ENCODE measurements around the gene RNGTT. TPM values are rescaled to one million over a fixed set of nuclear protein-coding genes. Genes with fewer than 3 reads are reported as not detected.

RNGTT gene
- total and polyA plus RNA-seq, 2 donors, result 11.2 to 23.2 TPM

DNA sequence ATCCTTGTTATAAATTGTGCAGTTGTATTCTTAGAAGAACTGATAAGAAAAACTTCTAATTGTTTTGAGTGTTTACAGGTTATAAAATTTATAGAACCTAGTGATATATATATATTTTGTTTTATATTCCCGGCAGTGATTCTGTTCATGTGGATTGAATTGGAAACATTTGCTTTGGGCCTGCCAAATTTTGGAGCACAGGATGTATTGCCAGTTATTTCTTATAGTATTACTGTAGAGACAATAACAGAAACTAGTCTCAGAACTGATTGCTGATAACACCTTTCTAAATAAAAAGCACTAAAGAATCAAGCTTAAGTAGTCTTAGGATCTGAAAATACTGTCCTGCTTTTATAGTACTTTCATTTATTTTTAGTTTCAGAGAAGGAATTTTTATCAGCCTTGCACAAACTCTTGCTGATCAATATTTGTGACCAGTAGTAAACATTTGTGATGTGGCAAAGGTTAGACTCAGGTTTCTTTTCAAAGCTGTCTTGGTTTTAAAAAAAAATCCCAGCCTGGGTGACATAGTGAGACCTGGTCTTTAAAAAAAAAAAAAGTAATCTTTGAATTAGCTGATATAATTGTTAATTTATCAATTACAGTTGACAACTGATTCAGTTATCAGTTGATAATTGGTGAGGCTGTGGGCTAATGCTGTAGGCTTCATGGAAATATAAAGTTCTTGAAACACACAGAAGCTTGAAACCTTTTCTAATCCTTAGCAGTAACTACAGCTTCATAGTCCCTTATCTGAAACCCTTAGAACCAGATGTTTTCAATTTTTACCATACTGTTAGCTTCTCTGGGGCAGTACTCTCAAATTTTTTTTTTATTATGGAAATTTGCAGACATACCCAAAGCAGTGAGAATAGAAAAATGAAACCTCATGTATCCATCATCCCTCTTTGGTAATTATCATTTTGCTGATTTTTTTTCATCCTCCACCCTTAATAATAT is 42.4 kb downstream of the RNGTT start:
- DNase-seq (ENCODE audit: low read depth in 6 of 9, low spot score in 9 of 9), result no peak
- Histone ChIP-seq H3K9me3 (ENCODE audit: control insufficient read depth in 2 of 2, insufficient read depth in 1 of 2, low read length in 1 of 2) (no peaks in the 10 kb centered on the region), H3K27me3 (ENCODE audit: control insufficient read depth in 2 of 2, insufficient read depth in 1 of 2, low read length in 1 of 2) (no peaks in the 10 kb centered on the region), H3K27ac (ENCODE audit: low read depth in 1 of 2, low read length in 1 of 2) (no peak overlapping the region), H3K4me1 (ENCODE audit: control insufficient read depth in 2 of 2, insufficient read depth in 2 of 2, low read length in 2 of 2) (no peaks in the 10 kb centered on the region), H3K4me3 (ENCODE audit: low read length in 2 of 2) (no peak overlapping the region), H3K36me3 (ENCODE audit: control insufficient read depth in 2 of 2, insufficient read depth in 2 of 2, low read length in 1 of 2) (peaks cover 0 to 13% of the 10 kb centered on the region in 2 donors)
- WGBS, result 98% methylated on average over 1 of the region's 1 CpG

DNA sequence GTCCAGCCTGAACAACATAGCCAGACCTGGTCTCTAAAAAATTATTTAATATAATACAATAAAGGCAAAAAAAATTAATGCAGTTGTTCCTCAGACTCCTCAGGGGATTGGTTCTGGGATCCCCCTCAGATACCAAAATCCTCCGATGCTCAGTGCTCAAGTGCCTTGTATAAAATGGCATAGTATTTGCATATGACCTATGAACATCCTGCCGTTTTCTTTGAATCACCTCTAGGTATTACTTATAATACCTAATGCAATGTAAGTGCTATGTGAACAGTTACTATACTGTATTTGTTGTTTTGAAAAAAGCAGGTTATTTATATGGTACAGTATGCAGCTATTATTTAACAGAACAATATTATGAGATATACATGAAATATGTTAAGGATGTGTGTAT is 43.3 kb downstream of the RNGTT start:
- WGBS, result 96% methylated on average over 2 of the region's 2 CpGs

DNA sequence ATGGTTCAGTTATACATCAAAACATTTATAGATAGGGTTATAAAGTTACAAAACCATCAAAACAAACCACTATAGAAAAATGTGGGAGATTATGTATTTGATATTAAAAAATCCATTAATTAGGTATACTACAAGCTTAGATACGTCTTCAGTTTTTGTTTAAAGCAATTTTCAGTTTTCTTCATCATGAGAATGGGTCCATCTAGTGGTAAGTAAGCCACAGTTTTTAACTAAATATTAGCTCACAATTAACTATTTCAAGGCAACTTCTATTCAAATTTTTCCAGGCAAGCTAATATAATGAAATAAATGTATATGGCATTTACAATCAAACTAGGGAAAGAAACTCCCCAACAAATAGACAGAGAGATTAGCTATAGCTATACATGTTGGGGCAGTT is 44.4 kb downstream of the RNGTT start:
- H3K27ac ChIP-seq (ENCODE audit: low read depth in 1 of 2, low read length in 1 of 2), result no peak overlapping the region
- H3K36me3 ChIP-seq (ENCODE audit: control insufficient read depth in 2 of 2, insufficient read depth in 2 of 2, low read length in 1 of 2), result peaks cover 0 to 8% of the 10 kb centered on the region in 2 donors
- H3K4me3 ChIP-seq (ENCODE audit: low read length in 2 of 2), result no peak overlapping the region
- no peak for DNase-seq (ENCODE audit: low read depth in 6 of 9, low spot score in 9 of 9)
- 88% methylated on average over 1 of the region's 1 CpG for WGBS
- no peaks in the 10 kb centered on the region for H3K4me1 ChIP-seq (ENCODE audit: control insufficient read depth in 2 of 2, insufficient read depth in 2 of 2, low read length in 2 of 2)
- H3K9me3 ChIP-seq (ENCODE audit: control insufficient read depth in 2 of 2, insufficient read depth in 1 of 2, low read length in 1 of 2), result no peaks in the 10 kb centered on the region
- H3K27me3 ChIP-seq (ENCODE audit: control insufficient read depth in 2 of 2, insufficient read depth in 1 of 2, low read length in 1 of 2), result no peaks in the 10 kb centered on the region

More for the DNA sequence above, 43.3 kb downstream of the RNGTT start:
- Histone ChIP-seq H3K4me3 (ENCODE audit: low read length in 2 of 2) (no peak overlapping the region), H3K9me3 (ENCODE audit: control insufficient read depth in 2 of 2, insufficient read depth in 1 of 2, low read length in 1 of 2) (no peaks in the 10 kb centered on the region), H3K27ac (ENCODE audit: low read depth in 1 of 2, low read length in 1 of 2) (no peak overlapping the region), H3K4me1 (ENCODE audit: control insufficient read depth in 2 of 2, insufficient read depth in 2 of 2, low read length in 2 of 2) (no peaks in the 10 kb centered on the region), H3K27me3 (ENCODE audit: control insufficient read depth in 2 of 2, insufficient read depth in 1 of 2, low read length in 1 of 2) (no peaks in the 10 kb centered on the region), H3K36me3 (ENCODE audit: control insufficient read depth in 2 of 2, insufficient read depth in 2 of 2, low read length in 1 of 2) (peaks cover 0 to 8% of the 10 kb centered on the region in 2 donors)
- DNase-seq (ENCODE audit: low read depth in 6 of 9, low spot score in 9 of 9), result no peak

DNA sequence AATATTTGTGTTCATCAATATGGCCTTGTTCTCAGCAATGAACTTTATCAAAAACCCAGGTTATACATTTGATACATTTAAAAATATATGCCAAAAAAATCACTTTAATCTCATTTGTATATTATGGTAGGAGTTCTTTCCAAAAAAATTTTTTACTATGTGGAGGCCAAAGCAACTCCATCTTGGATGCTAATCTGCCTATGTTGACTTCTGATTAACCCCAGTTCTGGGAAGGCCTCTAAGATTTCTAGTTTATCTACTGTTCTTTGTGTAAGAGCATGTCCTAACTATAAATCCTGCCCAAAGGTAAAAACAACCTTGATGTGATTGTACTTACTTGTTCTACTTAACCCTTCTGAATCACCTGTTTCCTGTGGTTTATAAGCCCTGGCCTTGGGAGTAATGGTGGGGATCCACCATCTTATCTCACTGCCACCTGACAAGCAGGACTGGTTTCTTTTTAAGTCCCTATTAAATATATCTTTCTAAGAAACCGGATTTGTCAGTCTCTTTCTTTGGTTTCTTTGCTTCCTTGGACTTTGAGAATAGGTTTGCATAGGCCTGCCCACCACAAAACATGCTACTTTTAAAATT is 46.7 kb downstream of the RNGTT start:
- H3K4me3 ChIP-seq (ENCODE audit: low read length in 2 of 2), result no peak overlapping the region
- H3K9me3 ChIP-seq (ENCODE audit: control insufficient read depth in 2 of 2, insufficient read depth in 1 of 2, low read length in 1 of 2), result no peaks in the 10 kb centered on the region
- H3K27ac ChIP-seq (ENCODE audit: low read depth in 1 of 2, low read length in 1 of 2), result no peak overlapping the region
- H3K4me1 ChIP-seq (ENCODE audit: control insufficient read depth in 2 of 2, insufficient read depth in 2 of 2, low read length in 2 of 2), result no peaks in the 10 kb centered on the region
- WGBS, result 3% methylated on average over 1 of the region's 1 CpG
- no peaks in the 10 kb centered on the region for H3K27me3 ChIP-seq (ENCODE audit: control insufficient read depth in 2 of 2, insufficient read depth in 1 of 2, low read length in 1 of 2)
- peak in 1 of 9 donors; percentile 15 for DNase-seq (ENCODE audit: low read depth in 6 of 9, low spot score in 9 of 9)
- no peaks in the 10 kb centered on the region for H3K36me3 ChIP-seq (ENCODE audit: control insufficient read depth in 2 of 2, insufficient read depth in 2 of 2, low read length in 1 of 2)

DNA sequence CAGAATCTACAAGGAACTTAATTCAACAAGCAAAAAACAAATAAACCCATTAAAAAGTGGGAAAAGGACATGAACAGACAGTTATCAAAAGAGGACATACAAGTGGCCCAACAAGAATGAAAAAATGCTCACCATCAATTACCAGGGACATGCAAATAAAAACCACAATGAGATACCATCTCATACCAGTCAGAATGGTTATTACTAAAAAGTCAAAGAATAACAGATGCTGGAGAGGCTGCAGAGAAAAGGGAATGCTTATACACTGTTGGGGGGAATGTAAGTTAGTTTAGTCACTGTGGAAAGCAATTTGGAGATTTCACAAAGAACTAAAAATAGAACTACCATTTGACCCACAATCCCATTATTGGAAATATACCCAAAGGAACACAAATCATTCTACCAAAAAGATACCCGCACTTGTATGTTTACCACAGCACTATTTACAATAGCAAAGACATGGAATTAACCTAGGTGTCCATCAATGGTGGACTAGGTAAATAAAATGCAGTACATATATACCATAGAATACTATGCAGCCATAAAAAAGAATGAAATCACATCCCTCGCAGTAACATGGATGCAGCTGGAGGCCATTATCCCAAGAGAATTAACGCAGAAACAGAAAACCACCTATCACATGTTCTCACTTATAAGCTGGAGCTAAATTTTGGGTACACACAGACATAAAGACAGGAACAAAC is 48.4 kb downstream of the RNGTT start:
- Histone ChIP-seq H3K36me3 (ENCODE audit: control insufficient read depth in 2 of 2, insufficient read depth in 2 of 2, low read length in 1 of 2) (no peaks in the 10 kb centered on the region), H3K27ac (ENCODE audit: low read depth in 1 of 2, low read length in 1 of 2) (no peak overlapping the region), H3K27me3 (ENCODE audit: control insufficient read depth in 2 of 2, insufficient read depth in 1 of 2, low read length in 1 of 2) (no peaks in the 10 kb centered on the region), H3K4me3 (ENCODE audit: low read length in 2 of 2) (no peak overlapping the region), H3K4me1 (ENCODE audit: control insufficient read depth in 2 of 2, insufficient read depth in 2 of 2, low read length in 2 of 2) (no peaks in the 10 kb centered on the region), H3K9me3 (ENCODE audit: control insufficient read depth in 2 of 2, insufficient read depth in 1 of 2, low read length in 1 of 2) (no peaks in the 10 kb centered on the region)
- no peak for DNase-seq (ENCODE audit: low read depth in 6 of 9, low spot score in 9 of 9)
- 99% methylated on average over 3 of the region's 3 CpGs for WGBS

DNA sequence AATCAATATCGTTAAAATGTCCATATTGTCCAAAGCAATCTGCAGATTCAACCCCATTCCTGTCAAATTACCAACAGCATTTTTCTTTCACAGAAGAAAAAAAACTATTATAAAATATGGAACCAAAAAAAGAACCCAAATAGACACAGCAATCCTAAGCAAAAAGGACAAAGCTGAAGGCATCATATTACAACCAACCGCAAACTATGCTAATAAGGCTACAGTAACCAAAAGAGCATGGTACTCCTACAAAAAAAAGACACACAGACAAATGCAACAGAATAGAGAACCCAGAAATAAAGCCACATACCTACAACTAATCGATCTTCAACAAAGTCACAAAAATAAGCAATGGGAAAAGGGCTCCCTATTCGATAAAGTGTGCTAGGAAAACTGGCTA is 49.2 kb downstream of the RNGTT start:
- Histone ChIP-seq H3K9me3 (ENCODE audit: control insufficient read depth in 2 of 2, insufficient read depth in 1 of 2, low read length in 1 of 2) (no peaks in the 10 kb centered on the region), H3K27ac (ENCODE audit: low read depth in 1 of 2, low read length in 1 of 2) (no peak overlapping the region), H3K36me3 (ENCODE audit: control insufficient read depth in 2 of 2, insufficient read depth in 2 of 2, low read length in 1 of 2) (no peaks in the 10 kb centered on the region), H3K4me1 (ENCODE audit: control insufficient read depth in 2 of 2, insufficient read depth in 2 of 2, low read length in 2 of 2) (peaks cover 0 to 1% of the 10 kb centered on the region in 2 donors), H3K27me3 (ENCODE audit: control insufficient read depth in 2 of 2, insufficient read depth in 1 of 2, low read length in 1 of 2) (no peaks in the 10 kb centered on the region), H3K4me3 (ENCODE audit: low read length in 2 of 2) (no peak overlapping the region)
- WGBS, result 97% methylated on average over 4 of the region's 4 CpGs
- no peak for DNase-seq (ENCODE audit: low read depth in 6 of 9, low spot score in 9 of 9)

DNA sequence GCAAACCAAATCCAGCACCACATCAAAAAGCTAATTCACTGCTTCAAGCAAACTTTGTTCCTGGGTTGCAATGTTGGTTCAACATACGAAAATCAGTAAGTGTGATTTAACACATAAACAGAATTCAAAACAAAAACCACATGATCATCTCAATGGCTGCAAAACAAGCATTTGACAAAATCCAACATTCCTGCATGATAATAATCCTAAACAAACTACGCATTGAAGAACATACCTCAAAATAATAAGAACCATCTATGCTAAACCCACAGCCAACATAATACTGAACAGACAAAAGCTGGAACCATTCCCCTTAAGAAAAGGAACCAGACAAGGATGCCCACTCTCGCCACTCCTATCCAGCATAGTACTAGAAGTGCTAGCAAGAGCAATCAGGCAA is 49.9 kb downstream of the RNGTT start:
- Histone ChIP-seq H3K36me3 (ENCODE audit: control insufficient read depth in 2 of 2, insufficient read depth in 2 of 2, low read length in 1 of 2) (no peaks in the 10 kb centered on the region), H3K4me1 (ENCODE audit: control insufficient read depth in 2 of 2, insufficient read depth in 2 of 2, low read length in 2 of 2) (peaks cover 0 to 2% of the 10 kb centered on the region in 2 donors), H3K27me3 (ENCODE audit: control insufficient read depth in 2 of 2, insufficient read depth in 1 of 2, low read length in 1 of 2) (no peaks in the 10 kb centered on the region), H3K9me3 (ENCODE audit: control insufficient read depth in 2 of 2, insufficient read depth in 1 of 2, low read length in 1 of 2) (no peaks in the 10 kb centered on the region), H3K4me3 (ENCODE audit: low read length in 2 of 2) (no peak overlapping the region), H3K27ac (ENCODE audit: low read depth in 1 of 2, low read length in 1 of 2) (no peak overlapping the region)
- 89% methylated on average over 3 of the region's 3 CpGs for WGBS
- no peak for DNase-seq (ENCODE audit: low read depth in 6 of 9, low spot score in 9 of 9)

DNA sequence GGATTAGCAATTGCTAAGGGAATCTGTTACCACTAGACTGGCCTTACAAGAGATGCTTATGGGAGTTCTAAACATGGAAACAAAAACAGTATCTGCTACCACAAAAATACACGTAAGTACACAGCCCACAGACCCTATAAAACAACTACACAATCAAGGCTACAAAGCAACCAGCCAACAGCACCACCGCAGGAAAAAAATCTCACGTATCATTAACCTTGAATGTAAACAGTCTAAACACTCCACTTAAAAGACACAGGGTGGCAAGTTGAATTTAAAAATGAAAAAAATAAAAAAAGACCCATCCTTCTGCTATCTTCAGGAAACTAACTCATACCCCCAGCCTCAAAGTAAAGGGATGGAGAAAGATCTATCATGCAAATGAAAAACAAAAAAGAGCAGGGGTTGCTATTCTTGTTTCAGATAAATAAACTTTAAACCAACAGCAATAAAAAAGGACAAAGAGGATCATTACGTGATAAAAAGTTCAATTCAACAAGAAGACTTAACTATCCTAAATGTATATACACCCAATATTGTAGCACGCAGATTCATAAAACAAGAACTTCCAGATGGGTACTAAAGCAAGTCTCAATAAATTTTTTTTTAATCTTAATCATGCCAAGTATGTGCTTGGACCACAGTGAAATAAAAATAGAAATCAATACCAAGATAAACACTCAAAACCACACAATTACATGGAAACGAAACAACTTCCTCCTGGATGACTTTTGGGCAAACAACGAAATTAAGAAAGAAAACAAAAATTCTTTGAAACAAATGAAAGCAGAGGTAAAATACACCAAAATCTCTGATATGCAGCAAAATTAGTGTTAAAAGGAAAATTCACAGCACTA is 52.3 kb downstream of the RNGTT start:
- DNase-seq (ENCODE audit: low read depth in 6 of 9, low spot score in 9 of 9), result no peak
- no peak overlapping the region for H3K4me3 ChIP-seq (ENCODE audit: low read length in 2 of 2)
- peaks cover 0 to 2% of the 10 kb centered on the region in 2 donors for H3K4me1 ChIP-seq (ENCODE audit: control insufficient read depth in 2 of 2, insufficient read depth in 2 of 2, low read length in 2 of 2)
- 82% methylated on average over 7 of the region's 7 CpGs for WGBS
- no peaks in the 10 kb centered on the region for H3K9me3 ChIP-seq (ENCODE audit: control insufficient read depth in 2 of 2, insufficient read depth in 1 of 2, low read length in 1 of 2)
- H3K36me3 ChIP-seq (ENCODE audit: control insufficient read depth in 2 of 2, insufficient read depth in 2 of 2, low read length in 1 of 2), result no peaks in the 10 kb centered on the region
- no peaks in the 10 kb centered on the region for H3K27me3 ChIP-seq (ENCODE audit: control insufficient read depth in 2 of 2, insufficient read depth in 1 of 2, low read length in 1 of 2)
- H3K27ac ChIP-seq (ENCODE audit: low read depth in 1 of 2, low read length in 1 of 2), result no peak overlapping the region

All from thymus (tissue), 11 donors.